Measurements from ENCODE around the gene SDCCAG8.

SDCCAG8 gene

DNA sequence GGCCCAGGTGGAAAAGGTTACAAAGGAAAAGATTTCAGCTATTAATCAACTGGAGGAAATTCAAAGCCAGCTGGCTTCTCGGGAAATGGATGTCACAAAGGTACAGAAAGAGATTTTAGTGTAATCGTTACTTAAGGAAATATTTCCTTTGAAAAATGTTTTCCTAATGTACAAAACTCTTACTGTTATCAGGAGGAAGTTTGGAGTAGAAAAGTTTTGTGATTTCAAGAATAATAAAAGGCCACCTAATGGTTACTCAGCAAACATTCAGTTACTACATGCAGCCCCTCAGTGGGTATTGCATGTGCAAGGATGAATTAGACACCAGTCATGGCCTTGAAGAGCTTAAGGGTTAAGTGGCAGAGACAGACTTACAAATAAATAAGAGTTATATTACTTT is 85.2 kb downstream of the SDCCAG8 start:
- DNase-seq: no peak

DNA sequence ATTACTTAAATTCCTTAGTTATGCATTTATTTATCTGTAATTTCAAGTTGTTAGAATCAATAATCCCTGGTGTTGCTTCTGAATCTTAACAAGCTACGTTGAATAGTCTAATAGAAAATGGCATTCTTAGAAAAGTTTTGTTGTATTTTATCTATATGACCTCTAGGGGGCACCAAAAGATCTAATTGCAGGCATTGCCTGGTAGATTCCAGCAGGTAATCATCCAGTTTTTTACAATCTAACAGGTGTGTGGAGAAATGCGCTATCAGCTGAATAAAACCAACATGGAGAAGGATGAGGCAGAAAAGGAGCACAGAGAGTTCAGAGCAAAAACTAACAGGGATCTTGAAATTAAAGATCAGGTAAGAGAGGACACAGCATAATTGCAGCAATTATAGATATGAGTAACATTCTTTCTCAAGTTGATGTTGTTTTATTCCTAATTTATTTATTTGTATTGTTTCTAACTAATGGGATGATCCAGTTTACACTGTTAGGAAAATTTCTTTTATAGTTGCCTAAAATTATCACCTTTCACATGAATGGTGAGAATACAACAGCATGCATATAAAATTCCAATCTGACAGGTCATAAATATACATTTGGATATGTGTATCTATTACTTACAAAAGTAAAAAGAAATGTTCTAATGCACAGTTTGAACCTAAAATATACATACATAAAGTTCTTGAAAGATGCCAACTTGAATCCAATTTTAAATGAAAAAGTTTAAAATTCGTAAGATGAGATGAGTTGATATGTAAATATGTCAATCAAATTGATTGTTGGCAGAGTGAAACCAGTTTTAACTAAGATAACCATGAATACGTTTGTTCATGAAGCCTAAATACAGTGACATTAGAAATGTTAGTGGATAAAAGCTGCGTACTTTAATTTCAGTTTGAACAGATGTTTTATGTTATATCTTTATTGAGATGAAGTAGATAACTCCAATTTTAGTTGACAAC is 88.4 kb downstream of the SDCCAG8 start:
- peak; percentile 48 for DNase-seq

- DNase-seq: peak; percentile 8
Measured at GRCh38 chr1:243345205-243345604, 89.4 kb downstream of the SDCCAG8 start.

DNA sequence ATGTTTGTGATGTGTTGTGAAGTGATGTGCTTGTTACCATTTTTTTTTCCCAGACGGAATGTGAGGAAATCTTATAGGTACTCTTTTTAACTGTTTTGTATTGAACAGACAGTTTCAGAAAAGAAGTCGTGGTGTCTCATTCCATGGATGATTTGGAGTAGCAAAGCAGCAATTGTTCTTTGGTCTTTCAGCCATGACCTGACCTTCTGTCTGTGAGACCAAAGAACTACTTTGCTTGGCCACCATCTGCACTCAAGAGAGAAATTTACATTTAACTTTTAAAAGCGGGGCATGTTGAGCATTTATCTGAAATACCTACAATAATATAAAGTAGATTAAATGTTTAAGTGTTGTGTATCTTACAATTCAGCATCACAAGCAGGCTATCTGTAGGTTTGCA is 90.2 kb downstream of the SDCCAG8 start:
- DNase-seq: no peak

DNA sequence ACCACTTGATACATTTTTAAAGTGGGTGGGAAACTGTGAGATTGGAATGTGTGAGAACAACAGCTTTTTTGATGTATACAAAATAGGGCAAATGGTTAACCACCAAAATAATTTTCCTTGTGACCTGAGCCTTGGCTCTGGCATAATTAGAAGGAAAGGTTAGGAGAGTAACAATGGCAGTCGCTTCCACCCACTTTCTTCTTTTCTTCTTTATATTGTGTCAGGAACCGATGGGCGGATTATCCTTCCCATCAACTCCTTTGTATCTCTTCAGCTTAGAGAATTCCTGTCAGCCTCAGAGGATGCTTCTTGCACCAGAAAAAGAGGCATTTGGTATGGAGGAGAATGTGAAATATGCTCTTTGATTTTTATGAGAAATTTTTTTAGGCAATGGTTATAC is 90.6 kb downstream of the SDCCAG8 start:
- no peak for DNase-seq

DNA sequence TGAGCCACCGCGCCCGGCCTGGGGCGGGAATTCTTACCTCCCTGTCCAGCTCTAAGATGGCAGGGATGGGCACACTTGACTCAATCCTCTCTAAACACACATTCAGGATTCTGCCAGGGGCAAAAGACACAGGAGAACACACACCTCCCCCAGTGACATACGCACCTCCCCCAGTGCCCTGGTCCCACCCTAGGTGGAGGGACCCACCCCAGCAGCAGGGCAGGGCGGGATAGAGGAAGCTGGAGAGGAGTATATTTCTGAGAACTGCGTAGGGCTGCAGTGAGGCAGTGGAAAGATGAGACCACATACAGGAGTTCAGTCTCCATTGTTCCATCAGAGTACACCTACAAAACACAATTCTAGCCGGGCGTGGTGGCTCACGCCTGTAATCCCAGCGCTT is 92.5 kb downstream of the SDCCAG8 start:
- no peak for DNase-seq

DNA sequence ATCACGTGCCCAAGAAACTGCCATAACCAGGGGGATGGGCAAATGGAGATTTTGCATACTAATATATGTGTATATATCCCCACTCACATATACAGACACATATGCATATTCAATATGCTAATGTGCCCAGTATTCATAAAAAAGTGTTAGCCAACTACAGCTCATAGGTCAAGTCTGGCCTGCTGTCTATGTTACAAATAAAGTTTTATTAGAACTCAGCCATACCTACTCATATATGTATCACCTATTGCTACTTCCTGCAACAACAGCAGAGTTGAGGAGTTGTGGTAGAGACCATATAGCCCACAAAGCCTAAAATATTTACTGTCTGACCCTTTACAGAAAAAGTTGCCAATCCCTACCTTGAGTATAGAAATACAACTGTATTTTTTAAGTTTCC is 93.3 kb downstream of the SDCCAG8 start:
- no peak for DNase-seq

DNA sequence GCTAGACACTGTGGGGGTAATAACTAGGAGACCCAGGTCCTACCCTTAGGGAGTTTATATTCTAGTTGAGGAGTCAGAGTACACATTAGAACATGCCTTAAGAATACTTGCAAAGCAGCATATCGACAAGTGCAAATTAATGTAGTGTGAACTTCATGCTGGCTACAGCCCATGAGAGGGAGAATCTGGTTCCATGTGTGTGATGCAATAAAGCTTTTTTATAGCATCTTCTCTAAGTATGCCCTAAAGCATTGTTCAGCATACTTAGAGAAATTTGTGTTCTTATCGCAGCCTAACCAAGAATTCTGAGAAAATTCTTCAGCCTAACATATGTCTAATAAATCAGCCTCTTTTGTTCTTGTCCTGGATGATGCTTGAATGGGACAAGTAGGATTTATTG is 95.5 kb downstream of the SDCCAG8 start:
- DNase-seq: no peak

DNA sequence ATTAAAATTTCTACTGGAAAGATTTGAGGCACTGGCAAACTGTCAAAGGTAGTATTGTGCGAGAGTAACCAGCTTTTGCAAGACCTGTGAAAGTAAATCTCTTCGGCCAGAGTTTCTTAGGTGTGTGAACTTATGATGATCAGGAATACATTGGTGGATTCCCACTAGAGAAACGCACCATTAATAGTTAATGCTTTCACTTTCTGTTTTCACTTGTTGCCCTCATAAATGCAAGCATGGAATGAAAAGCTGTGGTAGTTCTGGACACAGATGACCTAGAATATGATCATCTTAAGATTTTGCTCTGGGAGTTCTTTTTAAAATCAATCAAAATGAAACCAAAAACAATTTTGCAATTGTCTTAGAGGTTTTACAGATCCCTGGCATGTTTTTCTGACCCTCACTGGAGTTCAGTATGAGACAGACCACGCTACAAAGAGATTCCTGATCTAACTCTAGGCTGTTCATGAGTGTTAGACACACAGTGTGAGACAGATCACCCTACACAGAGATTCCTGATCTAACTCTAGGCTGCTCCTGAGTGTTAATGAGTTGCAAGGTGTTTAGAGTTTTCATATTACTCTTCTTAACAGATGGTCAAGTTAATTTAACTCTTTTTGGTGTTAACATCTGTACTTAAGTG is 98.8 kb downstream of the SDCCAG8 start:
- DNase-seq: no peak

- DNase-seq: no peak
Measured at GRCh38 chr1:243363832-243364231, 108.0 kb downstream of the SDCCAG8 start.

DNA sequence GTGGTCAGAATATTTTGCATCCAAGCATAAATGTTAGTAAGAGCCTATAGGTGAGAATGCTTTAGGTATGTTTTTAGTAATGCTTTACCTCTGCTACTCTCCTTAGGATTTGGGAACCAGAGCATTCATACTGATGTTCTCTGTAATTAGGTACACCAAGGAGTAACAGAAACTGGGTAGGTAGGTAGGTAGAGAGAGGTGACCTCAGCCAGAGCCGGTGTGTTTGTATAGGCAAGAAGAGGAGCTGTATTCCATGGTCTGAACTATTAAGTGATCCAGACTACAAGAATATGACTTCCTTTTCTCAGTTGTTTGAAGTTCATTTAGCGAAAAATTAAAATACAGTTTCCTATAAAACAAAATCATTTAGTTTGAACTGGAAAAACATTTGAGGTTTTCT is 108.5 kb downstream of the SDCCAG8 start:
- no peak for DNase-seq

DNA sequence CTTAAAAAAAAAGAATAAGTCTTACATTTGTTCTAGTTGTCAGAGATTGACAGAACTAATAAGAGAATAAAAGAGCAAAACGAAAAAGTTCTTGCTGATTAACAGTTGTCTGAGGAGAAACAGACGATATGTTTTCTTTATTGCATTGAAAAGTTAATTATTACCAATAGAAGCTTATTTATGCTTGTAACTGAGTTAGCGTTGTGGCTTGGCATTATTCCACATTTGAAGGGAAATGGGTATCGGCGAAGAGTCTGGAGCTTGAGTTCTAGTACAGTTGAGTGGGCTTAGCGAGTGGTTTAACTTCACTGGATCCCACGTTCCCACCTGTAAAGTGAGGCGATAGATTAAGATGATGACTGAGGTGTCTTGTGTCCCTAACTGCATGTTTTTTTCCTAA is 109.0 kb downstream of the SDCCAG8 start:
- no peak for DNase-seq

DNA sequence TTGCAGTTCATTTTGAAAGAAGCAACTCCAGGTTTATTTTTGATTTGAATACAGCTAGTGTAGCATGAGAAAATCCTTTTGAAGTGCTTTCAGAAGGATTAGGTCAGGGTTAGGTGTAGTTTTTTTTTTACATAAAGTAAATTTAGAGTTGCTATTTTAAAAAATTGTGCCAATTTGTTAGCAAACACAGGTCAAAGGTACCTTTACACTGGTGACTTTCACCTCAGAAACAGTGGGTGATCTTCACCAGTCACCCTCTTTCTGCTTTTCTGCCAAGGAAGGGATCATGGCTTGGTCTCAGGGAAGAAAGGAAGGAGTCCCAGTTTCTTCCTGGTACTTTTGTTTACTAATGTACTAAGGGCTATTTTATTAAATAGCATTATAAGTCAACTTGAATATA is 111.5 kb downstream of the SDCCAG8 start:
- DNase-seq: no peak

DNA sequence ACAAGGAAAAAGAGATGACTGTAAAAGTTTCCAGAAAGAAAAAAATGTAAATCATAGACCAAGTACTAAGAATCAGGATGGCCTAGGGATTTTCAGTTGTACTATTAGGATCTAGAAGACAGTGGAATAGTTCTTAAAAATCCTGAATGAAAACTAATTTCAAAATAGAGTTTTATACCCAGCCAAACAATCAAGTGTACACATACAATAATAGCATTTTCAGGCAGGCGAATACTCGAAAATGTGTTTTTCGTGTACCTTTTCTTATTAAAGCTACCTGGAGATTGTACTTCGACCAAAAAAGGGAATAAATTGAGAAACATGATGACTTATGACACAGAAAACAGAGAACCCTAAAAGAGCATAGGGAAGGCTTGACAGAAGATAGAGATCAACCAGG is 118.6 kb downstream of the SDCCAG8 start:
- no peak for DNase-seq

DNA sequence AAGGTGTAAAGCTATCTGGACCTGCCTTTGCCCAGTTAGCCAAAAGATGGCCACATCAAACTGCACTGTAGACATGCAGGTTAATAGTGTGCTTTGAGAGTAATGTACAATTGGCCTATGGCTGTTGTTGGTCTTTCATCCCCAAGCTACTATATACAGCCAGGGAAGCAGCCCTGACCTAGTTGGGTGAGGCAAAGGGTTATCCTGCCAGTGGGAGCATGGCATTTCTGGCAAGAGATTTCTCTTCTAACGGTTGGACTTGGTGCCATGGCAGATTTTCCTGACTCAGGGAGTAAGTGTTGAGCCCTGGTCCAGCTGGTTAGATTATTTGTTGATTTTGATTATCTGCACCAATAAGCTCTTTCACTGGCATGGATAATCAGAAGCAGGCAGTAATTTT is 119.8 kb downstream of the SDCCAG8 start:
- DNase-seq: no peak

GRCh38 chr1:243378669-243379068 is 122.8 kb downstream of the SDCCAG8 start:
- DNase-seq: no peak

DNA sequence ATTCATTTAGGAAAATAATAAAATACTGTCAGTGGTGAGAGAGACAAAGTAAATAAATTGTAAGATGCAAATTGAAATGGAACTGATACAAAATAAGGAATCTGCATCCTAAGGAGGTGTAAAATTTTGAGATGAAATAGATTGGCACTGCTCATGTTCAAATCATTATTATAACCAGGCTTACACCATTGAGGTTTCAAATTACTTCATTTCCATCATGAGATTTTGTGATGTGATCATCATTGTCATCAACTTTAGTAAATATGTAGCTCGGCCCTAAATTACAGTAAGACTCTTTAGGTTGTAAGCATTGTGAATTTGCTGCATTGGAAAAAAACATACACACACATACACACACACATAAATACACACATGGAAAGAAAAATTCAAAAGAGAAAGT is 123.4 kb downstream of the SDCCAG8 start:
- no peak for DNase-seq

DNA sequence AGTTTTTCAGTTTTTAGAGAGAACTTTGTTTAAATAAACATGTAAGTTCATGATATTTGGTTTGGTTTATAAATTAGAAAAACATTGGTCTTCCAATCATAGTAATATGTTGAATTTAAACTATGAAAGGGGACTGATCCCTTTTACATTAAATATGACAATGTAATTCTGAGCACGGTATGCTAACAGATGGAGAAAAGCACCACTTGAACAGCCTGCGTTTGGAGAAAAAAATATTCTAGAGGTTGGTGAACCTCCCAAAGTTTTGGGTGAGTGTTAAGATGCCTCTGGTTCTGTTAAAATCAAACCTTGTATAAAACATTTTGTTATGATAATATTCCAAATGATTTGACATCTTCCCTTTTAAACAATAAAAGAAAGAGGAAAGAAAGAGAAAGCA is 123.9 kb downstream of the SDCCAG8 start:
- no peak for DNase-seq

DNA sequence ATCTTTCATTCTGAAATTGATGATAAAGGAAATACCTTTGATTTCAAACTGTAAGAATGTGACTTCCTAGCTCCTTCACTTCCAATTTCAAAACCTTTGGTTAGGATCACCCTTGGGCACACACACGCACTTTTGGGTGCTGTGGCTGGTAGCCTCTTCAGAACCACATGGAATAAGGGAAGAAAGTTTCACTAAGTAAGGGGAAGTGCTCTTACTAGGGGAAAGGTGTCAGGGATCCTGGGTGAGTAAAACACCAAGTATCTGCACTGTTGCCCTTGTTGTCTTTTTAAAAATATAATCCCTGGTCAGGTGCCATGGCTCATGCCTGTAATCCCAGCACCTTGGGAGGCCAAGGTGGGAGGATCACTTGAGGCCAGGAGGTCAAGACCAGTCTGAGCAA is 132.4 kb downstream of the SDCCAG8 start:
- no peak for DNase-seq

DNA sequence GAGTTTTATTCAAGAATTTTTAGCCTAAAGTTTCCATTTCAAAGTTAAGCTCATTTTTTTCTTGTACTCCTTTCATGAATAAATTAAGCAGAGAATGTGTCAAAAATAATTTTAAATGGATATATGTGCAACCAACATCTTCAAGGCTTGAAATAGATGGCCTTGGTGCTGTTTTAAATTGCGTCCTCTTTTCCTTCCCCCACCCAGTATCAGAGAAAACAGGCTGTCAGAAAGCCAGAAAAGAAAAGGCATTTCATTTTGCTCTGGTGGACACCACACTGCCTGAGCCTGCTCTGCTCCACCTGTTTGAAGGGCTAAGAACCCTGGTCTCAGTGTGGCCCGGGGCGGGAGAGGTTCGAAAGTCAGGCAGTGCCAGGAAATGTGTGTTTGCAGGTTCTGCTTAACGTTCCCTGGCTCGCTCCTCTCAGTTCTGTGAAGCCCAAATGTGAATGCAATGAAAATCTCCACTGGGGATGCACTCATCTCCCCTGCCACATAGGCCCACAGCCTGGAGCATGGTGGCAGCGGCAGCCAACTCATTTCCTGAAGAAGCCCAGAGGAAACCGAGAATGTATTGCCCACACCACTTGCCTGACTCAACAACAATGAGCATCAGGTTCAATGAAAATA is 134.4 kb downstream of the SDCCAG8 start:
- DNase-seq: no peak

DNA sequence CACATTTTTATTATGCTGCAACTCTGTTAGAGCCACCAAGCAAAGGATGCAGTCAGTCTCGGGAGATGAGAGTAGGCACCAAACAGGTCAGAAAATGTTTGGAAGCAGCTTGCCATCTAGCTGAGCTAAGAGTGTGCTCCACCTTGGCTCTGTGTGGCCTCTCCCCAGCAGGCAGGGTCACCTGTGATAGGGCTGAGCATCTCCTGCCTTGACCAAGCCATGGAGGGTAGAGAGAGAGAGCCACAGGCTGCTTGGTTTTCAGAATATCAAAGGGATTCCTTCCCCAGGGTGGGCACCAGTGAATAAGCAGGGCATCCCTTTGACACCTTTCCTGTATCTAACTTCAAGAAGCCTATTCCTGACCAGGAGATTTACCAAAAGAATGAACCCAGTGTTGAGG is 135.5 kb downstream of the SDCCAG8 start:
- no peak for DNase-seq

- DNase-seq: no peak
Measured at GRCh38 chr1:243393096-243393495, 137.3 kb downstream of the SDCCAG8 start.

DNA sequence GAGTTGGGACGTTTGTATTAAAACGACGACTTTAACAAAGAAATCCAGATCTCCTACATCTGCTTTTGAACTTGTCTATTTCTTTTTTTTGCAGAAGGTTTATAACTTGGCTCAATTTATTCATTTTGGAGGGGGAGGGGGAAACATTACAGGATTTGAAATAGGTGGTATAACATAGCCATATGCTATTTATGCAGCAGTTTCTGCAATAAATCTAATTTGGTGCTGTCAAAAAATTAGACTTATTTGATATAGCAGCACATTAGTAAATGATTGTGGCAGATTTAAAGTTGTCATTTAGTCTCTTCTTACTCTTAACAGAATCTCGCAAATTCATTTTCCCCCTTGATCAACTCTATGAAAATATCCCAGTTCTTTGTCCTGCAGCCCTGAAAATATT is 138.2 kb downstream of the SDCCAG8 start:
- no peak for DNase-seq

Data from SHP77 treated with DMSO at 0.1 percent for 48 hours (cell line).